ENCODE data around the gene CASKIN2.

Gene CASKIN2

DNA sequence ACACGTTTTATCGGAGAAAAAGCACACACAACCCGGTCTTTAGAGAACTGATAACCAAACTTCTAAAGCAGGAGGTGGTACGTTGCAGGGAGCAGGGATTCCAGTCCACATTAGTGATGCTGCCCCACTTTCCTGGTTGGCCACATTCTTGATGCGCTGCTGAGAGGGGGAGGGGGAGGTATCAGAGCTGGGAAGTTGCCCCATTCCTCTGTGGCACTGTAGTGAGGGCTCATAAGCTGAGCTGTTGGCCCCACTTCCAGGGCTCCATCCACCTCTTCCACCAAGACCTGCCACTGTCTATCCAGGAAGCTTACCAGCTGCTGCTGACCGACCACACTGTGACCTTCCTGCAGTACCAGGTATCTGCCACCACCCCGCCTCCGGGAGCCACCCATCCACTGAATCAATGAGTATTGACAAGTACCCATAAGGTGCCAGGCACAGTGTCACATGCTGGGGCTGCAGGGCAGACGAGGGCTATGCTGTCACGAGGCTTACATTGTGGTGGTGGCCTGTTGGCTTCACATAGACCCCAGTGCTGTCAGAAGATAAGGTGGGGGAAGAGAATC, 2.0 kb upstream of the CASKIN2 start:
- no peaks in the 10 kb centered on the region; the same call in 1 of the 2 replicates for H3F3A ChIP-seq (ENCODE audit: control insufficient read depth, insufficient read depth)
- TF ChIP-seq, protein P1, sequence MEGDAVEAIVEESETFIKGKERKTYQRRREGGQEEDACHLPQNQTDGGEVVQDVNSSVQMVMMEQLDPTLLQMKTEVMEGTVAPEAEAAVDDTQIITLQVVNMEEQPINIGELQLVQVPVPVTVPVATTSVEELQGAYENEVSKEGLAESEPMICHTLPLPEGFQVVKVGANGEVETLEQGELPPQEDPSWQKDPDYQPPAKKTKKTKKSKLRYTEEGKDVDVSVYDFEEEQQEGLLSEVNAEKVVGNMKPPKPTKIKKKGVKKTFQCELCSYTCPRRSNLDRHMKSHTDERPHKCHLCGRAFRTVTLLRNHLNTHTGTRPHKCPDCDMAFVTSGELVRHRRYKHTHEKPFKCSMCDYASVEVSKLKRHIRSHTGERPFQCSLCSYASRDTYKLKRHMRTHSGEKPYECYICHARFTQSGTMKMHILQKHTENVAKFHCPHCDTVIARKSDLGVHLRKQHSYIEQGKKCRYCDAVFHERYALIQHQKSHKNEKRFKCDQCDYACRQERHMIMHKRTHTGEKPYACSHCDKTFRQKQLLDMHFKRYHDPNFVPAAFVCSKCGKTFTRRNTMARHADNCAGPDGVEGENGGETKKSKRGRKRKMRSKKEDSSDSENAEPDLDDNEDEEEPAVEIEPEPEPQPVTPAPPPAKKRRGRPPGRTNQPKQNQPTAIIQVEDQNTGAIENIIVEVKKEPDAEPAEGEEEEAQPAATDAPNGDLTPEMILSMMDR (IDR thresholded peaks at IDR 0.05; ENCODE audit: low read depth, low read length, poor library complexity, severe bottlenecking), result no peak
- no peak for TF ChIP-seq EZH2phosphoT487 (IDR thresholded peaks at IDR 0.05; ENCODE audit: borderline replicate concordance, low read length)
- H3K27ac ChIP-seq (ENCODE audit: low read depth, low read length), result no peak overlapping the region
- H3K4me3 ChIP-seq (ENCODE audit: low read length), result peak overlapping the region; percentile 93
- peaks cover 30% of the 10 kb centered on the region for H3K4me1 ChIP-seq (ENCODE audit: control insufficient read depth, low read length)
- peaks cover 26% of the 10 kb centered on the region for H3K36me3 ChIP-seq (ENCODE audit: control insufficient read depth, low read length)
- no peaks in the 10 kb centered on the region for H3K9me2 ChIP-seq (replicated peaks; ENCODE audit: control insufficient read depth, low read length)
- H3K79me2 ChIP-seq (ENCODE audit: control insufficient read depth, low read length), result peaks cover 20% of the 10 kb centered on the region
- H3K4me2 ChIP-seq (ENCODE audit: low read length), result peak overlapping the region; percentile 82
- no peaks in the 10 kb centered on the region for H3K9me3 ChIP-seq (ENCODE audit: control insufficient read depth, insufficient read depth, low read length)
- H4K20me1 ChIP-seq (ENCODE audit: control insufficient read depth, insufficient read depth, low read depth, low read length), result peaks cover 5% of the 10 kb centered on the region; the same call in 1 of the 2 replicates
- peaks cover 17% of the 10 kb centered on the region for H3K27me3 ChIP-seq (ENCODE audit: control insufficient read depth, low read length)

DNA sequence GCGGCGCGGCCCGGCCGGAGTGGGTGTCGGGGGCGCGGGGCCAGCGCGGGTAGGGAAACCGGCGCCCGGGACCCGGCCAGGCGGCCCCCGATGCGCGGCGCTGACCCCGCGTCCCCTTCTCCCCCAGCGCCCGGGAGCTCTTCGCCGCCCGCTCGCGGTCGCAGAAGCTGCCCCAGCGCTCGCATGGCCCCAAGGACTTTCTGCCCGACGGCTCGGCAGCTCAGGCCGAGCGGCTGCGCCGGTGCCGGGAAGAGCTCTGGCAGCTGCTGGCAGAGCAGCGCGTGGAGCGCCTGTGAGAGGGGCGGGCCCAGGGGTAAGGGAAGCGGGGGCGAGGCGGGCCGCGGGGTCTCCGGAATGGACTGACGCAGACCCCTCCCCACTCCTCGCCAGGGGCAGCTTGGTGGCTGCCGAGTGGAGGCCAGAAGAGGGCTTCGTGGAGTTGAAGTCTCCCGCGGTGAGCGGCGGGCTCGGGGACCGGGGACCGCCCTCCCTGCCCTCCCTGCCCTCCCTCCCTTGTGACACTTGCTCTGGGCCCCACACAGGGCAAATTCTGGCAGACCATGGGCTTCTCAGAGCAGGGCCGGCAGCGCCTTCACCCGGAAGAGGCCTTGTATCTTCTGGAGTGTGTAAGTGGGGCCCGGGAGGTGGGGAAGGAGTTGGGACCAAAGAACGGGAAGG, 1.4 kb upstream of the CASKIN2 start:
- Histone ChIP-seq H4K20me1 (ENCODE audit: control insufficient read depth, insufficient read depth, low read depth, low read length) (peaks cover 5% of the 10 kb centered on the region; the same call in 1 of the 2 replicates), H3K4me3 (ENCODE audit: low read length) (peak overlapping the region; percentile 93), H3K36me3 (ENCODE audit: control insufficient read depth, low read length) (peaks cover 21% of the 10 kb centered on the region), H3K4me2 (ENCODE audit: low read length) (peak overlapping the region; percentile 82), H3K4me1 (ENCODE audit: control insufficient read depth, low read length) (peaks cover 30% of the 10 kb centered on the region), H3K9me2 (replicated peaks; ENCODE audit: control insufficient read depth, low read length) (no peaks in the 10 kb centered on the region), H3K9me3 (ENCODE audit: control insufficient read depth, insufficient read depth, low read length) (no peaks in the 10 kb centered on the region), H3K79me2 (ENCODE audit: control insufficient read depth, low read length) (peaks cover 20% of the 10 kb centered on the region), H3K27ac (ENCODE audit: low read depth, low read length) (no peak overlapping the region), H3K27me3 (ENCODE audit: control insufficient read depth, low read length) (peaks cover 17% of the 10 kb centered on the region), H3F3A (ENCODE audit: control insufficient read depth, insufficient read depth) (no peaks in the 10 kb centered on the region; the same call in 1 of the 2 replicates)
- TF ChIP-seq EZH2phosphoT487 (IDR thresholded peaks at IDR 0.05; ENCODE audit: borderline replicate concordance, low read length), result no peak
- TF ChIP-seq, protein P1 (IDR thresholded peaks at IDR 0.05; ENCODE audit: low read depth, low read length, poor library complexity, severe bottlenecking), result no peak

DNA sequence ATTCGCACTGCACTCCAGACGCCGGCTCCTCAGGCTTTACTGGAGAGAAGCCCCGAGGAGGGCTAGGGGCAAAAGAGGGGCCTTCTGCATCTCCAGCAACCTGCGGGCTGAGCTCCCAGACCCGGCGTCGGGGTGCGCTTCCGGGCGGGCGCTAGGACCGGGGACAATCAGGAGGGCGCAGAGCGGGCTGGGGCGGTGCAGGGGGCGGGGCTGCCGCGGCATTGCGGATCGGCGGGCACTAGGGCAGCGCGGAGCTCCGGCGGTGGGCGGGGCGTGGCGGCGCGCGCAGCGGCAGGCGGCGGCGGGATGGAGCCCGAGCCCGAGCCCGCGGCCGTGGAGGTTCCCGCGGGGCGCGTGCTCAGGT, 900 bp upstream of the CASKIN2 start, which contains the start of gene TSEN54:
Gene TSEN54, plus strand, starts transcription at position 274 of the 364 bp plus-strand sequence. Its CDS starts 33 bp downstream, at position 307.
- peak within 1 kb of the TSS; percentile 93 for H3K4me3 ChIP-seq (ENCODE audit: low read length)
- no peaks in the 10 kb centered on the region for H3K9me2 ChIP-seq (replicated peaks; ENCODE audit: control insufficient read depth, low read length)
- H3K79me2 ChIP-seq (ENCODE audit: control insufficient read depth, low read length), result peaks cover 20% of the 10 kb centered on the region
- peaks cover 17% of the 10 kb centered on the region for H3K27me3 ChIP-seq (ENCODE audit: control insufficient read depth, low read length)
- H4K20me1 ChIP-seq (ENCODE audit: control insufficient read depth, insufficient read depth, low read depth, low read length), result peaks cover 5% of the 10 kb centered on the region; the same call in 1 of the 2 replicates
- H3K9me3 ChIP-seq (ENCODE audit: control insufficient read depth, insufficient read depth, low read length), result no peaks in the 10 kb centered on the region
- peaks cover 20% of the 10 kb centered on the region for H3K36me3 ChIP-seq (ENCODE audit: control insufficient read depth, low read length)
- no peak within 1 kb of the TSS for H3K27ac ChIP-seq (ENCODE audit: low read depth, low read length)
- H3K4me2 ChIP-seq (ENCODE audit: low read length), result peak within 1 kb of the TSS; percentile 82
- peaks cover 30% of the 10 kb centered on the region for H3K4me1 ChIP-seq (ENCODE audit: control insufficient read depth, low read length)
- no peaks in the 10 kb centered on the region; the same call in 1 of the 2 replicates for H3F3A ChIP-seq (ENCODE audit: control insufficient read depth, insufficient read depth)
- TF ChIP-seq EZH2phosphoT487 (IDR thresholded peaks at IDR 0.05; ENCODE audit: borderline replicate concordance, low read length), result no peak
- TF ChIP-seq, protein P1 (IDR thresholded peaks at IDR 0.05; ENCODE audit: low read depth, low read length, poor library complexity, severe bottlenecking), result no peak
